Natural killer cell (primary cell): ENCODE data around the gene GARIN1A. TPM values are rescaled to one million over a fixed set of nuclear protein-coding genes. Genes with fewer than 3 reads are reported as not detected.
"Not testable (repeated sequence)": the region's sequence is repeated elsewhere in the genome, so short reads cannot be mapped to it uniquely, and the experiment has no call there.

Experiments used
- ATAC-seq, 3 donors: fragments of 150-1000 bp in 2 of 3; fragments of 200-7000 bp in 1 of 3; cut with Tn5 transposase; 1 replicate in 1 of 3; 2 replicates in 2 of 3; pipeline ENCODE4 v1.10.0; 2021; ENCODE audit warnings: mild to moderate bottlenecking in 2 of 3, moderate library complexity in 2 of 3
- DNase-seq, 2 donors: peaks; one replicate each; pipeline versions ENCODE4 v3.0.0 to v3.0.0-alpha.2; 2013 to 2021; ENCODE audit warnings: mixed read lengths in 1 of 2
- H3K27ac ChIP-seq: one replicate; pipeline ENCODE4 v1.5.1; 2013; ENCODE audit warnings: mild to moderate bottlenecking, low read length
- H3K27me3 ChIP-seq: one replicate; pipeline ENCODE4 v1.6.1; 2013; ENCODE audit warnings: low read length; ENCODE audit not compliant: control insufficient read depth, insufficient read depth
- H3K36me3 ChIP-seq: one replicate; pipeline ENCODE4 v1.6.1; 2013; ENCODE audit warnings: low read length; ENCODE audit not compliant: control insufficient read depth, insufficient read depth
- H3K4me1 ChIP-seq: one replicate; pipeline ENCODE4 v1.6.1; 2013; ENCODE audit warnings: low read length; ENCODE audit not compliant: control insufficient read depth, insufficient read depth
- H3K4me3 ChIP-seq: one replicate; pipeline ENCODE4 v1.5.1; 2013; ENCODE audit warnings: low read length
- H3K9me3 ChIP-seq: one replicate; pipeline ENCODE4 v1.6.1; 2013; ENCODE audit warnings: low read length; ENCODE audit not compliant: control insufficient read depth, insufficient read depth
- H3K27ac Mint-ChIP-seq, 2 donors: one replicate each; pipeline ENCODE4 v1.8.0; 2022; ENCODE audit warnings: mild to moderate bottlenecking in 2 of 2, mixed read lengths in 2 of 2, moderate library complexity in 1 of 2
- H3K27me3 Mint-ChIP-seq, 2 donors: one replicate each; pipeline ENCODE4 v1.8.0; 2022; ENCODE audit warnings: low read depth in 2 of 2, mixed read lengths in 2 of 2
- H3K36me3 Mint-ChIP-seq: one replicate; pipeline ENCODE4 v1.8.0; 2022; ENCODE audit warnings: mixed read lengths
- H3K4me1 Mint-ChIP-seq, 2 donors: one replicate each; pipeline ENCODE4 v1.8.0; 2022; ENCODE audit warnings: mixed read lengths in 2 of 2
- H3K4me3 Mint-ChIP-seq: one replicate; pipeline ENCODE4 v1.8.0; 2022; ENCODE audit warnings: mild to moderate bottlenecking, moderate library complexity, mixed read lengths
- H3K9me3 Mint-ChIP-seq, 2 donors: one replicate each; pipeline ENCODE4 v1.8.0; 2022; ENCODE audit warnings: mixed read lengths in 2 of 2
- CTCF ChIP-seq: fragments of 200-600 bp; IDR thresholded peaks from one replicate; pipeline ENCODE4 v1.8.0; 2022; ENCODE audit warnings: antibody characterized with exemption
- WGBS: methylation state at CpG from one replicate; pipeline ENCODE4 v1.1.7; 2013; ENCODE audit warnings: missing lambda C conversion rate; ENCODE audit not compliant: insufficient coverage; 5-methylcytosine and 5-hydroxymethylcytosine counted together
- intact Hi-C: fragments of 100-400 bp; cut with micrococcal nuclease; formaldehyde crosslinking; loops from one replicate; pipeline ENCODE4 v1.14.2; 2022
- total RNA-seq, 4 donors: library from RNA; stranded (reverse); fragments of 120-200 nt in 1 of 4; gene quantifications; one replicate each; pipeline versions ENCODE4 v1.2.3 to v1.2.4, GENCODE V29; 2013 to 2022

GARIN1A gene
- 1 to 10 TPM; 1.1 to 2.5 (median 1.1) TPM for total RNA-seq
- 0.77 TPM for total RNA-seq (2013)

DNA sequence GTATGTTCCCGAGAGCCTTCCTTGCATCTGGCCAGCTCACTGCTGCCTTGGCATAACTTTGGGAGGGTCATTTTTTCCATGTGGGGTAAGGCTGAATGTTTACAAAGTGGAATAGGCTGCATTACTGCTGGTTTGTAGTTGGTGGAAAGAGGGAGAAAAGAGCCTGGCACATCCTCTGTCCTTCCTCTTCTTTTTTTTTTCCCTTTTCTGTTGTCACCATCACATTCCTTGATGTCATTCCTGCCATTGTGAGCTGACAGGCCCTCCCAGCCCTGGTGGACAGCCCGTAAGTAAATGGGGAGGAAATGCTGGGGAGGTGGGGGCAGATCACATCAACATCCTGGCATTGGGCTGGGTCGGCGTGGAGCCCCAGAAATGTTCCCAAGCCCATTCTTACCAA lies at the start of gene GARIN1A:
GARIN1A (plus strand) TSS at position 301 of the 400 bp plus-strand sequence. CDS start 106 bp downstream, outside the sequence.
- no peaks in the 10 kb centered on the region for H3K9me3 ChIP-seq
- H3K27me3 Mint-ChIP-seq, result peaks cover 14 to 23% of the 10 kb centered on the region in 2 donors
- intact Hi-C loops, result no loop called here
- H3K4me3 ChIP-seq, result no peak within 1 kb of the TSS
- no peak for TF ChIP-seq CTCF
- 72% methylated on average over 4 of the region's 4 CpGs for WGBS
- no peaks in the 10 kb centered on the region for H3K27me3 ChIP-seq
- peaks cover 0 to 6% of the 10 kb centered on the region in 2 donors for H3K4me1 Mint-ChIP-seq
- H3K4me3 Mint-ChIP-seq, result no peak within 1 kb of the TSS
- no peaks in the 10 kb centered on the region for H3K9me3 Mint-ChIP-seq
- ATAC-seq (no peak), DNase-seq (no peak)
- H3K27ac Mint-ChIP-seq, result no peak within 1 kb of the TSS
- H3K4me1 ChIP-seq, result peaks cover 4% of the 10 kb centered on the region
- H3K36me3 Mint-ChIP-seq, result no peaks in the 10 kb centered on the region
- H3K36me3 ChIP-seq, result no peaks in the 10 kb centered on the region
- H3K27ac ChIP-seq, result no peak within 1 kb of the TSS

GRCh38 chr7:128627124-128627523 lies 45.0 kb upstream of the GARIN1A start:
- H3K4me3 Mint-ChIP-seq, H3K9me3 Mint-ChIP-seq, H3K27ac Mint-ChIP-seq, H3K4me3 ChIP-seq, H3K27me3 ChIP-seq, DNase-seq, intact Hi-C loops, H3K9me3 ChIP-seq, H3K4me1 ChIP-seq, ATAC-seq, H3K4me1 Mint-ChIP-seq, H3K27me3 Mint-ChIP-seq, H3K27ac ChIP-seq: not testable (repeated sequence)
- H3K36me3 ChIP-seq, result peaks cover 13% of the 10 kb centered on the region
- peaks cover 12% of the 10 kb centered on the region for H3K36me3 Mint-ChIP-seq
- no CpG with 5 or more reads among the region's 2 CpGs for WGBS

GRCh38 chr7:128633915-128634314 lies 38.2 kb upstream of the GARIN1A start:
- ATAC-seq, H3K9me3 ChIP-seq, H3K9me3 Mint-ChIP-seq, H3K4me3 Mint-ChIP-seq, H3K4me3 ChIP-seq, intact Hi-C loops, H3K4me1 Mint-ChIP-seq, H3K27me3 Mint-ChIP-seq, DNase-seq, H3K27ac ChIP-seq, H3K27me3 ChIP-seq, H3K4me1 ChIP-seq: not testable (repeated sequence)
- H3K36me3 ChIP-seq, result peaks cover 17% of the 10 kb centered on the region
- Mint-ChIP-seq H3K27ac (peak overlapping the region in 1 of 2 donors; percentile 3), H3K36me3 (peaks cover 13% of the 10 kb centered on the region)
- whole genome bisulfite sequencing, result 100% methylated on average over 2 of the region's 3 CpGs

- intact Hi-C loops, H3K4me1 ChIP-seq, H3K27me3 Mint-ChIP-seq, H3K4me3 ChIP-seq, H3K4me1 Mint-ChIP-seq, H3K36me3 Mint-ChIP-seq, H3K9me3 Mint-ChIP-seq, H3K27ac ChIP-seq, H3K27ac Mint-ChIP-seq, ATAC-seq, H3K4me3 Mint-ChIP-seq, H3K27me3 ChIP-seq, DNase-seq, H3K9me3 ChIP-seq: not testable (repeated sequence)
- WGBS, result 98% methylated on average over 5 of the region's 5 CpGs
- peaks cover 18% of the 10 kb centered on the region for H3K36me3 ChIP-seq
Observed at GRCh38 chr7:128645206-128645605, 26.9 kb upstream of the GARIN1A start.

DNA sequence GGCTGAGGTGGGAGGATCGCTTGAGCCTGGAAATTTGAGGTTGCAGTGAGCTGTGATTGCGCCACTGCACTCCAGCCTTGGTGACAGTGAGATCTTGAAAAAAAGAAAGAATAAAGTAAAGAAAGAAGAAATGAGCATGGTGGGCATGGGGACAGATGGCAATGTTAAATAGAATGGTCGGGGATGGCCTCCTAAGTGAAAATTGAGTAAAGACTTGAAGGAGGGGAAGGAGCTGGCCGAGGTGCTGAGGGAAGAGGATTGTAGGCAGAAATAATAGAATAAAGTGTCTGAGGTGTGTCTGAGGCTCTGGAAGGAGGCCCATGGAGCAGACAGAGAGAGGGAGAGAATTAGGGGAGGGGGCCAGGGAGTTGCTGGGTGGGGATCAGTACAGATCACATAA lies 26.2 kb upstream of the GARIN1A start:
- H3K4me1 ChIP-seq, H3K36me3 Mint-ChIP-seq, H3K4me3 ChIP-seq, ATAC-seq, H3K9me3 ChIP-seq, H3K27me3 ChIP-seq, H3K27ac ChIP-seq, H3K4me1 Mint-ChIP-seq, H3K9me3 Mint-ChIP-seq, H3K27me3 Mint-ChIP-seq, intact Hi-C loops, DNase-seq, H3K4me3 Mint-ChIP-seq: not testable (repeated sequence)
- peak overlapping the region in 1 of 2 donors; percentile 39 for H3K27ac Mint-ChIP-seq
- 100% methylated on average over 3 of the region's 4 CpGs for WGBS
- peaks cover 17% of the 10 kb centered on the region for H3K36me3 ChIP-seq

DNA sequence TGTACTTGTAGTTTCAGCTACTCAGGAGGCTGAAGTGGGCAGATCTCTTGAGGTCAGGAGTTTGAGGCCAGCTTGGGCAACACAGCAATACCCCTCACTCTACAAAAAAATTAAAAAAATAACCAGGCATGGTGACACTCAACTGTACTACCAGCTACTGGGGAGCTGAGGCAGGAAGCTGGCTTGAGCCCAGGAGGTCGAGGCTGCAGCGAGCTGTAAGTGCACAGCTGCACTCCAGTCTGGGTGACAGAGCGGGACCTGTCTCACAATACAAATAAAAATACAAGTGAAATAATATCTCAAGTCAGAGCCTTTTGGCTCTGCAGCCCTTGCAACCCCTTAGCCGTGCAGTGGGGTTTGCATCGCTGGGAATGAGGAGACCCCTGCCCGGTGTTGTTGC lies 25.2 kb upstream of the GARIN1A start:
- H3K4me1 Mint-ChIP-seq, DNase-seq, H3K9me3 Mint-ChIP-seq, H3K9me3 ChIP-seq, H3K4me3 Mint-ChIP-seq, H3K4me1 ChIP-seq, H3K27ac Mint-ChIP-seq, H3K27me3 Mint-ChIP-seq, H3K36me3 Mint-ChIP-seq, intact Hi-C loops, ATAC-seq, H3K4me3 ChIP-seq, H3K27ac ChIP-seq, H3K27me3 ChIP-seq: not testable (repeated sequence)
- H3K36me3 ChIP-seq, result peaks cover 17% of the 10 kb centered on the region
- WGBS, result 93% methylated on average over 6 of the region's 6 CpGs

- no CpG with 5 or more reads among the region's 6 CpGs for WGBS
- DNase-seq, H3K4me1 ChIP-seq, H3K4me3 Mint-ChIP-seq, H3K36me3 ChIP-seq, H3K9me3 Mint-ChIP-seq, H3K27ac ChIP-seq, H3K27ac Mint-ChIP-seq, H3K4me1 Mint-ChIP-seq, H3K36me3 Mint-ChIP-seq, ATAC-seq, H3K27me3 ChIP-seq, H3K27me3 Mint-ChIP-seq, intact Hi-C loops, H3K9me3 ChIP-seq, H3K4me3 ChIP-seq: not testable (repeated sequence)
Observed at GRCh38 chr7:128651096-128651495, 21.0 kb upstream of the GARIN1A start.
